Psoas muscle (tissue), 8 donors: Measurements from ENCODE around the gene ESRP2. TPM values are rescaled to one million over a fixed set of nuclear protein-coding genes. Genes with fewer than 3 reads are reported as not detected.
A peak's percentile ranks its signal among the peaks of the same experiment; 100 is the strongest.

Experiments
- ATAC-seq, 4 donors: fragments of 200-7000 bp; cut with Tn5 transposase; one replicate each; pipeline ENCODE4 v1.9.1; 2020; ENCODE audit warnings: moderate library complexity in 3 of 4, mild to moderate bottlenecking in 2 of 4
- DNase-seq, 2 donors: peaks; one replicate each; pipeline ENCODE4 v3.0.0-alpha.2; 2020
- H3K27ac ChIP-seq: fragments of 200-600 bp; one replicate; pipeline ENCODE4 v1.8.0; 2022
- H3K27me3 ChIP-seq, 3 donors: fragments of 200-600 bp in 1 of 3; one replicate each; pipeline versions ENCODE4 v1.6.1 to v1.8.0; 2013 to 2022; ENCODE audit warnings: low read length in 2 of 3, mild to moderate bottlenecking in 2 of 3, moderate library complexity in 1 of 3; ENCODE audit not compliant: insufficient read depth in 3 of 3
- H3K36me3 ChIP-seq, 2 donors: fragments of 200-600 bp in 1 of 2; one replicate each; pipeline versions ENCODE4 v1.6.1 to v1.8.0; 2013 to 2022; ENCODE audit warnings: low read depth in 1 of 2, mild to moderate bottlenecking in 1 of 2, moderate library complexity in 1 of 2; ENCODE audit not compliant: insufficient read depth in 1 of 2
- H3K4me1 ChIP-seq: fragments of 200-600 bp; one replicate; pipeline ENCODE4 v1.8.0; 2022
- H3K4me3 ChIP-seq: fragments of 200-600 bp; one replicate; pipeline ENCODE4 v1.8.0; 2022; ENCODE audit warnings: mild to moderate bottlenecking
- H3K9me3 ChIP-seq: fragments of 200-600 bp; one replicate; pipeline ENCODE4 v1.8.0; 2022
- CTCF ChIP-seq: fragments of 200-600 bp; IDR thresholded peaks from one replicate; pipeline ENCODE4 v1.8.0; 2022; ENCODE audit warnings: antibody characterized with exemption
- WGBS, 3 donors: extraction: QIAGEN DNeasy Blood & Tissue Kit; methylation state at CpG; one replicate each; pipeline versions ENCODE4 v1.1.6 to v1.1.7; 2013; 5-methylcytosine and 5-hydroxymethylcytosine counted together
- intact Hi-C, 2 donors: fragments of 100-400 bp; cut with DNase I; formaldehyde crosslinking; loops; one replicate each; pipeline versions ENCODE4 v1.11.0 to v1.14.2; 2022
- polyA plus RNA-seq, 3 donors: library from polyadenylated mRNA; stranded (reverse); fragments of 200-250 nt; gene quantifications; one replicate each; pipeline ENCODE4 v1.2.3, GENCODE V29; 2013
- total RNA-seq, 4 donors: library from RNA; stranded (reverse); fragmentation: NEBNext Ultra II Directional in 2 of 4; extraction: Animal tissue kit (Norgen Biotek cat#: 25700) in 2 of 4; gene quantifications; one replicate each; pipeline versions ENCODE4 v1.2.1 to v1.2.4, GENCODE V29; 2021 to 2023
- donor health status: healthy with polysubstance abuse.
- donor health status: DM: no; HTN: no; CAD: no; lungs with moderate emphysema.
- donor health status: Bipolar disorder and iron deficiency.
- donor health status: healthy.
- donor health status: DM: yes; HTN: yes; CAD: no.
- donor health status: DM: no; HTN: no; CAD: no.
- donor health status: DM: no; HTN: no; CAD: no.
- donor health status: DM: yes; HTN: yes; CAD: no.

ESRP2 gene
- total and polyA plus RNA-seq, 7 donors: 0.03 to 0.08 (median 0.05) TPM; not detected in 4

GRCh38 chr16:68229431-68230175, 6.3 kb downstream of the ESRP2 start:
- ATAC-seq (peak; percentile 51 to 78 (median 66)), DNase-seq (no peak)
- Histone ChIP-seq H3K9me3 (no peaks in the 10 kb centered on the region), H3K36me3 (peaks cover 2 to 41% of the 10 kb centered on the region in 2 donors), H3K27ac (peak overlapping the region; percentile 80), H3K27me3 (no peaks in the 10 kb centered on the region), H3K4me1 (peaks cover 32% of the 10 kb centered on the region), H3K4me3 (no peak overlapping the region)
- TF ChIP-seq CTCF: peak; percentile 92
- WGBS, 3 donors: 50 to 61% (median 52%) methylated on average over 4 of the region's 4 CpGs
- intact Hi-C loops: loop anchor here (5.0 to 10.0 kb wide), 6 partner anchors 132 to 385 kb away; partner anchors contain the start of genes CENPT (in 1 of the 2), NRN1L (in 1 of the 2), NUTF2 (in 1 of the 2) and THAP11 (in 1 of the 2)

GRCh38 chr16:68228652-68229051, 7.3 kb downstream of the ESRP2 start:
- DNase-seq (no peak), ATAC-seq (peak in 1 of 4 donors; percentile 9)
- no peak for TF ChIP-seq CTCF
- WGBS, 3 donors: 56 to 77% (median 61%) methylated on average over 3 of the region's 3 CpGs
- no peaks in the 10 kb centered on the region for H3K9me3 ChIP-seq
- peaks cover 32% of the 10 kb centered on the region for H3K4me1 ChIP-seq
- no peaks in the 10 kb centered on the region for H3K27me3 ChIP-seq
- intact Hi-C loops: loop anchor here (5.0 kb wide), 3 partner anchors 131 to 156 kb away; no protein-coding TSS in a partner anchor
- peaks cover 2 to 41% of the 10 kb centered on the region in 2 donors for H3K36me3 ChIP-seq
- H3K4me3 ChIP-seq: no peak overlapping the region
- peak overlapping the region; percentile 80 for H3K27ac ChIP-seq

- intact Hi-C loops: loop anchor here (5.0 kb wide), 3 partner anchors 131 to 156 kb away; no protein-coding TSS in a partner anchor
- peak overlapping the region; percentile 80 for H3K27ac ChIP-seq
- TF ChIP-seq CTCF: no peak
- 51 to 58% (median 54%) methylated on average over 2 of the region's 2 CpGs for WGBS, 3 donors
- peaks cover 32% of the 10 kb centered on the region for H3K4me1 ChIP-seq
- H3K9me3 ChIP-seq: no peaks in the 10 kb centered on the region
- no peak overlapping the region for H3K4me3 ChIP-seq
- peak; percentile 72 to 80 (median 76) for ATAC-seq
- H3K27me3 ChIP-seq: no peaks in the 10 kb centered on the region
- peaks cover 2 to 42% of the 10 kb centered on the region in 2 donors for H3K36me3 ChIP-seq
- peak; percentile 63 to 82 for DNase-seq
Observed at GRCh38 chr16:68227850-68228553, 7.9 kb downstream of the ESRP2 start.

- Histone ChIP-seq H3K4me3 (no peak overlapping the region), H3K9me3 (no peaks in the 10 kb centered on the region), H3K27me3 (no peaks in the 10 kb centered on the region), H3K27ac (peak overlapping the region; percentile 80), H3K4me1 (peaks cover 32% of the 10 kb centered on the region), H3K36me3 (peaks cover 2 to 46% of the 10 kb centered on the region in 2 donors)
- no peak for DNase-seq
- ATAC-seq: peak; percentile 7 to 42 (median 36)
- 38 to 64% (median 42%) methylated on average over 3 of the region's 3 CpGs for WGBS, 3 donors
- no peak for TF ChIP-seq CTCF
- intact Hi-C loops: loop anchor here (5.0 kb wide), 3 partner anchors 130 to 155 kb away; no protein-coding TSS in a partner anchor
Observed at GRCh38 chr16:68227183-68227793, 8.6 kb downstream of the ESRP2 start.
